SIG-M5 (cell line): ENCODE results near the gene TMEM19.

ENCODE experiments used
- DNase-seq: peaks from one replicate; lab custom pipeline; 2025; lab: John Stamatoyannopoulos, UW

TMEM19 gene

GRCh38 chr12:71719647-71720370 lies 33.9 kb downstream of the TMEM19 start:
- DNase-seq = no peak

GRCh38 chr12:71721783-71722505 lies 36.1 kb downstream of the TMEM19 start:
- no peak for DNase-seq

- DNase-seq = no peak
These were observed 39.1 kb downstream of the TMEM19 start for GRCh38 chr12:71725011-71725410.

GRCh38 chr12:71726548-71726947 lies 40.7 kb downstream of the TMEM19 start:
- no peak for DNase-seq

- DNase-seq = no peak
These were observed 42.1 kb downstream of the TMEM19 start for GRCh38 chr12:71727958-71728357.

GRCh38 chr12:71730936-71731335 lies 45.1 kb downstream of the TMEM19 start:
- DNase-seq = no peak

- no peak for DNase-seq
These were observed 45.8 kb downstream of the TMEM19 start for GRCh38 chr12:71731439-71732356.

GRCh38 chr12:71732357-71732712 lies 46.5 kb downstream of the TMEM19 start:
- no peak for DNase-seq

GRCh38 chr12:71737197-71737596 lies 51.3 kb downstream of the TMEM19 start:
- DNase-seq = no peak

- DNase-seq = no peak
These were observed 57.1 kb downstream of the TMEM19 start for GRCh38 chr12:71742998-71743397.

GRCh38 chr12:71744522-71745300 lies 58.8 kb downstream of the TMEM19 start:
- DNase-seq = no peak

GRCh38 chr12:71746974-71747611 lies 61.2 kb downstream of the TMEM19 start:
- no peak for DNase-seq

- no peak for DNase-seq
These were observed 62.4 kb downstream of the TMEM19 start for GRCh38 chr12:71748081-71748850.

GRCh38 chr12:71749666-71750065 lies 63.8 kb downstream of the TMEM19 start:
- no peak for DNase-seq

- DNase-seq = no peak
These were observed 67.0 kb downstream of the TMEM19 start for GRCh38 chr12:71752891-71753290.
